ENCODE data around the gene SLCO1C1.
A peak's percentile ranks its signal among the peaks of the same experiment; 100 is the strongest.

GRCh38 chr12:20716037-20716436 lies 20.9 kb downstream of the SLCO1C1 start:
- TF ChIP-seq CTCF (IDR thresholded peaks at IDR 0.05) (peak in 3 of 6 experiments; percentile 18 to 38 (median 19)), POLR2A (IDR thresholded peaks at IDR 0.05) (no peak)

Measured in Peyer's patch (tissue), 4 donors.